ENCODE results near the gene LARP1.
"Not testable (repeated sequence)": the region's sequence is repeated elsewhere in the genome, so short reads cannot be mapped to it uniquely, and the experiment has no call there.

Gene LARP1

DNA sequence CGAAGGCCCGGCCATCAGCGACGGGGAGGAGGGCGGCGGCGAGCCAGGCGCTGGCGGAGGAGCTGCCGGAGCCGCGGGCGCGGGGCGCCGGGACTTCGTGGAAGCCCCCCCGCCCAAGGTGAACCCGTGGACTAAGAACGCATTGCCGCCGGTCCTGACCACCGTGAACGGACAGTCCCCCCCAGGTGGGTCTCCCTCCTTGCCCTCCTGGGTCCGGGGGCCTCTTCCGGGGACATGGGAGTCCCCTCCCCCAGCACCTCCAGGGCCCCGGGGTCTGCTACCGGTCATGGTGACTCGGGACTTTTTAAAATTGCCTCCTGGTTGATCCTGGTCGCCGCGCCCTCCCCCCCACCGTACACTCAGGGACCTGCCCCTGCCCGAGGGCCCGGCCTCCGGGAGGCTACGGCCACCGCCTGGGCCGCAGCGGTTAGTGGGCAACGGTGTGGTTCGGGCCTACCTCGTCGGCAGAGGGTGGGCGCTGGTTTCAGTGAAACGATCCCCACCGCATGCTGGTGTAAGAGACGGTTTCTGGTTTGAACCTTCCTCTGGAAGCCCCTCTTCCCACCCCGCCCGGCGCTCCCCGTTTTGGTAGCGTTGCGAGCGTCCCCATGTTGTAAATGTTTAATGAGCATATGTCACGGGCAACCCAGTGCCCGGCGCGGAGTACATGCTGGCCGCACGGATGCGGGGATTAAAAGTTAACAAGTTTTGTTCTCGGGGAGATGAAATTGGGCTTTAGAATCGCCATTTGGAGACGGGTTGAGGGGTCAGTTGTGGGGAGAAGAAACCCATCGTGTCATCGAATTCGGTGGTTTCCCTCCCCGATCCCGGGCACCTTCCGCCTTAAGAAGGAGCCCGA is 1.1 kb downstream of the LARP1 start:
- Histone ChIP-seq H3K9me3 (ENCODE audit: control insufficient read depth, low read length) (no peaks in the 10 kb centered on the region), H3K4me3 (ENCODE audit: low read length) (peak overlapping the region; percentile 96), H3K36me3 (ENCODE audit: control insufficient read depth, insufficient read depth, low read length, severe bottlenecking) (no peaks in the 10 kb centered on the region), H3K4me1 (ENCODE audit: control insufficient read depth, insufficient read depth, low read length) (peaks cover 51% of the 10 kb centered on the region), H3K9ac (ENCODE audit: low read length) (peak overlapping the region; percentile 99), H3K27me3 (replicated peaks; ENCODE audit: control insufficient read depth, insufficient read depth, low read length) (no peaks in the 10 kb centered on the region)
- DNase-seq (ENCODE audit: low read depth): peak; percentile 60

DNA sequence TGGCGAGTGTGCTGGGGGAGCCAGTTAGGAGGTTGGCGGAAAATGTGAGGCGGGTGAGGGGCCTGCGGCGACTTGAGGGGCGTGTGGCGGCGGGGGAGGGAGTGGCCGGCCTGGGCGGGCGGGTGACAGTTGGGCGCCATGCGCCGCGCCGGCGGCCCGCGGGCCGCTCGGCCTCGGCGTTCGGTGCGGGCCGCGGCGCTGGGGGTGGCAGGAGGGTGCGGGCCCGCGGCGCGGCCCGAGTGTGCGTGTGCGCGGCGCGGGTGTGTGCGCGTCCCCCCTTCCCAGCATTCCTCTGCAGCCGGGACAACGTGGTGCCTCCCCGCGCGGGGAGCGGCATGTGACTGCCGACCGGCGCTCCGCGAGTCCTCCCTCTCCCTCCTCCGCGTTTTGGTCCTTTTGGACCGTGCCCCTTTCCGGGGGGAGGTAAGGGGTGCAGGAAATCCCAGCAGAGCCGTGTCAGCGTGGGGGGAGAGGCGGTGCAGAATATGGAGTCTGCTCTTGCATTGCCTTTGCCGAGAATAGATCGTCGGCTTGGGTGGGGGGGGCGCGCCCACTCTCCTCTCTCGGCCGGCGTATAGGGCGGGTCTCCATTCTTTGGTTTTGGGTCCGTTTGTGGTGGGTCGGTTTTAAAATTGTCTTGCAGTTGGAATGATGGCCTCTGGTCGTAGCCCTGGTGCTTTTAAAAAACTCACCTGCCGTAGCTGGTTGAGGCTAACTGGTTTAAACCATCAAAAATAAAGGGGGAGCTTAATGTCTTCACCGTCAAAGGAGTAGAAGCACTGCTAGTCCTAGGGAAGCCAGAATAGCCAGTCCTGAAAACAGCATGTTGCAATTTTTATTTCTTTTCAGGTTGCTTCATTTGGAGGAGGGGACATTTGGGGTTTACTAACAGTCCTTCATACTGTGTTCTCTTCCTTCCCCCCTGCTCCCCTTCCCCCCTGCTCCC is 2.0 kb downstream of the LARP1 start:
- peak overlapping the region; percentile 99 for H3K9ac ChIP-seq (ENCODE audit: low read length)
- no peaks in the 10 kb centered on the region for H3K27me3 ChIP-seq (replicated peaks; ENCODE audit: control insufficient read depth, insufficient read depth, low read length)
- no peaks in the 10 kb centered on the region for H3K36me3 ChIP-seq (ENCODE audit: control insufficient read depth, insufficient read depth, low read length, severe bottlenecking)
- peak overlapping the region; percentile 96 for H3K4me3 ChIP-seq (ENCODE audit: low read length)
- DNase-seq (ENCODE audit: low read depth): peak; percentile 78
- peaks cover 57% of the 10 kb centered on the region for H3K4me1 ChIP-seq (ENCODE audit: control insufficient read depth, insufficient read depth, low read length)
- H3K9me3 ChIP-seq (ENCODE audit: control insufficient read depth, low read length): no peaks in the 10 kb centered on the region

DNA sequence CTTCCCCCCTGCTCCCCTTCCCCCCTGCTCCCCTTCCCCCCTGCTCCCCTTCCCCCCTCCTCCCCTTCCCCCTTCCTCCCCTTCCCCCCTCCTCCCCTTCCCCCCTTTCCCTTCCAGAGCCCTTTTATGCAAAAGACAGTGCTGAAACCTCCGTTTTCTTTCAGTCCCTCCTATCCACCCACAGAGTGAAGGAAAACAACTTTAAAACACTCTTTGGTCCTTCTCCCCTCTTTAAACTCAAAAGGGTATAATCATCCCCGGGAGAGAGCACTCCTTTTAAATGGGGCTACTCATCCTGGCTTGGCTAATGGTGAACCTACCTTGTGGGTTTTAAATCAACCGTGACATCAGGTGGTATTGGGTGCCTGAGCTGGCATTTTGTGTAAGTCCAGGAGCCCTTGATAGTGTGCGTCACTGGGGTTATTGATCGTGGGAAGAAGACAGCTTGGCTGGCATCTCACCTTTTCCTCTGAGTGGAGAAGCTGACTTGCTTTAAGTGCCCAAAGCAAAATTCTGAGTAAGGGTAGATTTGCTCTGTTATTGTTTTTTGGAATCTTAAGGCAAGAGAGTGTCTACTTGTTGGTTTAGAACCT is 2.7 kb downstream of the LARP1 start:
- Histone ChIP-seq H3K27me3 (replicated peaks; ENCODE audit: control insufficient read depth, insufficient read depth, low read length) (no peaks in the 10 kb centered on the region), H3K4me1 (ENCODE audit: control insufficient read depth, insufficient read depth, low read length) (peaks cover 56% of the 10 kb centered on the region), H3K9me3 (ENCODE audit: control insufficient read depth, low read length) (no peaks in the 10 kb centered on the region), H3K36me3 (ENCODE audit: control insufficient read depth, insufficient read depth, low read length, severe bottlenecking) (no peaks in the 10 kb centered on the region), H3K4me3 (ENCODE audit: low read length) (peak overlapping the region; percentile 80), H3K9ac (ENCODE audit: low read length) (peak overlapping the region; percentile 68)
- peak; percentile 44 for DNase-seq (ENCODE audit: low read depth)

GRCh38 chr5:154758493-154758892 is 3.3 kb downstream of the LARP1 start:
- H3K4me1 ChIP-seq (ENCODE audit: control insufficient read depth, insufficient read depth, low read length): peaks cover 50% of the 10 kb centered on the region
- H3K4me3 ChIP-seq (ENCODE audit: low read length): peak overlapping the region; percentile 80
- H3K9me3 ChIP-seq (ENCODE audit: control insufficient read depth, low read length): no peaks in the 10 kb centered on the region
- peak; percentile 48 for DNase-seq (ENCODE audit: low read depth)
- H3K36me3 ChIP-seq (ENCODE audit: control insufficient read depth, insufficient read depth, low read length, severe bottlenecking): no peaks in the 10 kb centered on the region
- no peaks in the 10 kb centered on the region for H3K27me3 ChIP-seq (replicated peaks; ENCODE audit: control insufficient read depth, insufficient read depth, low read length)
- H3K9ac ChIP-seq (ENCODE audit: low read length): peak overlapping the region; percentile 68

GRCh38 chr5:154758977-154759376 is 3.8 kb downstream of the LARP1 start:
- H3K9me3 ChIP-seq (ENCODE audit: control insufficient read depth, low read length): no peaks in the 10 kb centered on the region
- peak overlapping the region; percentile 80 for H3K4me3 ChIP-seq (ENCODE audit: low read length)
- no peaks in the 10 kb centered on the region for H3K36me3 ChIP-seq (ENCODE audit: control insufficient read depth, insufficient read depth, low read length, severe bottlenecking)
- H3K4me1 ChIP-seq (ENCODE audit: control insufficient read depth, insufficient read depth, low read length): peaks cover 46% of the 10 kb centered on the region
- peak overlapping the region; percentile 68 for H3K9ac ChIP-seq (ENCODE audit: low read length)
- DNase-seq (ENCODE audit: low read depth): no peak
- no peaks in the 10 kb centered on the region for H3K27me3 ChIP-seq (replicated peaks; ENCODE audit: control insufficient read depth, insufficient read depth, low read length)

DNA sequence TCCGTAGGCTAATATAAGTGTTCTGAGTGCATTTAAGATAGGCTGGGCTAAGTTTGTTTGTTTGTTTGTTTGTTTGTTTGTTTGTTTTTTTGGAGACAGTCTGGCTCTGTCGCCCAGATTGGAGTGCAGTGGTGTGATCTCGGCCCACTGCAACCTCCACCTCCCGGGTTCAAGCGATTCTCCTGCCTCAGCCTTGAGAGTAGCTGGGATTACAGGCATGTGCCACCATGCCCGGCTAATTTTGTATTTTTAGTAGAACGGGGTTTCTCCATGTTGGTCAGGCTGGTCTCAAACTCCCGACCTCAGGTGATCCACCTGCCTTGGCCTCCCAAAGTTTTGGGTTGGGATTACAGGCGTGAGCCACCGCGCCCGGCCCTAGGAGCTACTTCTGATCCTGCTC is 4.7 kb downstream of the LARP1 start:
- H3K4me3 ChIP-seq (ENCODE audit: low read length): peak overlapping the region; percentile 80
- DNase-seq (ENCODE audit: low read depth); H3K9me3 ChIP-seq (ENCODE audit: control insufficient read depth, low read length); H3K36me3 ChIP-seq (ENCODE audit: control insufficient read depth, insufficient read depth, low read length, severe bottlenecking); H3K9ac ChIP-seq (ENCODE audit: low read length); H3K27me3 ChIP-seq (replicated peaks; ENCODE audit: control insufficient read depth, insufficient read depth, low read length): not testable (repeated sequence)
- peaks cover 39% of the 10 kb centered on the region for H3K4me1 ChIP-seq (ENCODE audit: control insufficient read depth, insufficient read depth, low read length)

DNA sequence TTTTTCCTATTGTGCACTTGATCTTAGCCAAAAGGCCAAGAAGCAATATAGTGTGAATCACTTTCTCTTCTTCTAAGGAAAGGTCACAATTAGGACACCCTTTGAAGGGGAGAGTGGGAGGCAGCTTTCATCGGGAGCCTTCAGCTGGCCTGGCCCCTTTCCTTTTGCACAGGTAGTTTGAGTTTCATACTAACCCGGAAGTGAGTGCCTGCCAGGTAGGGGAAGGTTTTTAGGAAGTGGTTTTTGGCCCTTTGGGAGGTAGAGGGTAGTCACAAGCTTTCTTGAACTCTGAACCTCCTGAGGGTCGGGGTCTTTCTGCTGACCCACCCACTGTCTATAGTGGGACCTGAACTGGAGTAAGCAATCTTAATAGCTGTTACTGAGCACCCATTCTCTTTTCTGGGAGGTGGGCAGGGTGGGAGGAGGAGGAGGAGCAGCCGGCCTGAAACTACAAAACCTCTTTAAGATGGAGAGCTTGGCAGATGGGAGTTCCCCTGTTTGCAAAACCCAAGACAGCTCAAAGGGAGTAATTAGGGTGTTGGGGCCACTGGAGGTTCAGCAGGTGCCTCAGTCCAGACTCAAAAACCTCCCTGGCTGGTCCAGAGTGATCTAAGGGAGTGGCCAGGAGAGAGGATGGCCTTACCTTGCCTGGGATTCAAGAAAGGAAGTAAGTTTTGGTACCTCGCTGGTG is 6.0 kb downstream of the LARP1 start:
- Histone ChIP-seq H3K27me3 (replicated peaks; ENCODE audit: control insufficient read depth, insufficient read depth, low read length) (no peaks in the 10 kb centered on the region), H3K4me3 (ENCODE audit: low read length) (no peak overlapping the region), H3K9me3 (ENCODE audit: control insufficient read depth, low read length) (no peaks in the 10 kb centered on the region), H3K4me1 (ENCODE audit: control insufficient read depth, insufficient read depth, low read length) (peaks cover 50% of the 10 kb centered on the region), H3K36me3 (ENCODE audit: control insufficient read depth, insufficient read depth, low read length, severe bottlenecking) (no peaks in the 10 kb centered on the region), H3K9ac (ENCODE audit: low read length) (no peak overlapping the region)
- DNase-seq (ENCODE audit: low read depth): no peak

DNA sequence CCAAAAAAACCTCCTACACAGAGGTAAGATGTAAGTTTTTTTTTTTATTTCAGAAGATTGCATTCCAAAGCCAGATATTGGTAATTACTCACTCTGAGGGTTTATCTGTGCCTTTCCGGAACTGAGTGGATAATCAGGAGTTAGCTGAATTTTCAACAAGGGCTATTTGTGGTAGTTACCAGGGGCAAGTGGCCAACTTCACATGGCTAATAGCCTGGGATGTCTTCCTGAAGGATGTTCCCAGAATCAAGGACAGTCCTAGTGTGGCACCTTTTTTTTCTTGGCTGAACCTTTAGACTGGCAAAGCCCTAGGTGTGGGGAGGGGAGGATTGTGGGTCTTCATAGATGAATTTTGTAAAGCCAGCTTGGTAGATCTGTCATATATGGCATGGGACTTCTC is 7.1 kb downstream of the LARP1 start:
- no peak for DNase-seq (ENCODE audit: low read depth)
- H3K4me1 ChIP-seq (ENCODE audit: control insufficient read depth, insufficient read depth, low read length): peaks cover 60% of the 10 kb centered on the region

DNA sequence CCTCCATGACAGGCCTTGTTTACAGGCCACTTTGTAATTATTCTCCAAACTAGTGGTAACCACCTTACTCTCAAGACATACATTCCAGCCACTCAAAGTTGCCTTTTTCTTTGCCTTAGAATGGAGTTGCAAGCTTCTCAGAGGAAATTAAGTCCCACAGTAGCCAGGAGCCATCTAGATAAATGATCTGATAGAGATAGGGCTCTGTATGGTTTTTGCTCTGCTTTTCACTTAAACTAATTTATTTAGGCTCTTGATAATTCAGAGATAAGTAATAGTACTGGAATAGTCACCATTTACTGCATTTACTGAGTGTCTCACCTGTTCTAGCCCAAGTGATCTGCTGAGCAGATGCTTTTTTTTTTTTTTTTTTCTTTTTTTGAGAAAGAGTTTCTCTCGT is 7.5 kb downstream of the LARP1 start:
- H3K4me3 ChIP-seq (ENCODE audit: low read length): no peak overlapping the region
- H3K36me3 ChIP-seq (ENCODE audit: control insufficient read depth, insufficient read depth, low read length, severe bottlenecking): no peaks in the 10 kb centered on the region
- no peak overlapping the region for H3K9ac ChIP-seq (ENCODE audit: low read length)
- H3K4me1 ChIP-seq (ENCODE audit: control insufficient read depth, insufficient read depth, low read length): peaks cover 65% of the 10 kb centered on the region
- no peaks in the 10 kb centered on the region for H3K27me3 ChIP-seq (replicated peaks; ENCODE audit: control insufficient read depth, insufficient read depth, low read length)
- no peaks in the 10 kb centered on the region for H3K9me3 ChIP-seq (ENCODE audit: control insufficient read depth, low read length)
- DNase-seq (ENCODE audit: low read depth): no peak

More for the DNA sequence above, 7.1 kb downstream of the LARP1 start:
- Histone ChIP-seq H3K36me3 (ENCODE audit: control insufficient read depth, insufficient read depth, low read length, severe bottlenecking) (no peaks in the 10 kb centered on the region), H3K9ac (ENCODE audit: low read length) (no peak overlapping the region), H3K9me3 (ENCODE audit: control insufficient read depth, low read length) (no peaks in the 10 kb centered on the region), H3K27me3 (replicated peaks; ENCODE audit: control insufficient read depth, insufficient read depth, low read length) (no peaks in the 10 kb centered on the region), H3K4me3 (ENCODE audit: low read length) (no peak overlapping the region)

DNA sequence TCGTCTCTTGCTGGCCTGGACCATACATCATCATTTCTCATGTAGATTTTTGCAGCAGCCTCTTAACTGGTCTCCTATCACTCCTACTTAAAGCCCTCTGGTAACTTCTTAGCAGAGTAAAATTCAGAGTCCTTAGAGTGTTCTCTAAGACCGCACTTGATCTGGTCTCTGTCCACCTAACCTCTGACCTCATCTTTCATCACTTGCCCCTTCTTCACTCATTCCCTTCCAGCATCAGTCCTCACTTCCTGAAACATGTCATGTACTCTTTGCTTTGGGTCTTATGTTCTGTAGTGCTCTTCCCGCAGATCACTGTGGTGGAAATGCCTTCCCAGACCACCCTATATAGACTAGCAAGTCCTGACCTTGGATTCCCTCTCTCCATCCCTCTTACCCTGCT is 9.8 kb downstream of the LARP1 start:
- Histone ChIP-seq H3K27me3 (replicated peaks; ENCODE audit: control insufficient read depth, insufficient read depth, low read length) (no peaks in the 10 kb centered on the region), H3K9me3 (ENCODE audit: control insufficient read depth, low read length) (no peaks in the 10 kb centered on the region), H3K4me1 (ENCODE audit: control insufficient read depth, insufficient read depth, low read length) (peaks cover 52% of the 10 kb centered on the region), H3K36me3 (ENCODE audit: control insufficient read depth, insufficient read depth, low read length, severe bottlenecking) (no peaks in the 10 kb centered on the region), H3K9ac (ENCODE audit: low read length) (no peak overlapping the region), H3K4me3 (ENCODE audit: low read length) (no peak overlapping the region)
- no peak for DNase-seq (ENCODE audit: low read depth)
